ENCODE measurements around the gene NFKB1.
A peak's percentile ranks its signal among the peaks of the same experiment; 100 is the strongest.

NFKB1 gene

DNA sequence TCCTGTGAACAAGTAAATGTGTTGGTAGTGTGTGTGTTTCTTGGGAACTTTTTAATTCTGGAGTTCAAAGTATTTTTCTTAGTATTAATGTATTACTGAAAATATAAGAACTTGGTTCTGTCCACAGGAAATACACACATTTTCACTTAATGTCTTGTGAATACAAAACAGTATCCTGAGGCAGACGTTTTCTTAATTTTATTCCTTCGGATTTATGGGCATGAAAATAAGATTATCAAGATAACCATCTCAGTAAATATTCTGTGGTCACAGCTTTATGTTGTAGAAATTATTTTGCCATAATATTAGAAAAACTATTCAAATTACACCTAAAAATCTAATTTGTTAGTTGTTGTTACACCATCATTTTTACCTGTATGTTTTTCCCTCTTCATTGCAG is 29.8 kb downstream of the NFKB1 start:
- TF ChIP-seq CTCF (conservative IDR thresholded peaks at IDR 0.05; ENCODE audit: low read depth, low read length), result no peak
- no peak overlapping the region for H3K4me3 ChIP-seq (ENCODE audit: low read length)
- no peak for DNase-seq (ENCODE audit: low read depth)

DNA sequence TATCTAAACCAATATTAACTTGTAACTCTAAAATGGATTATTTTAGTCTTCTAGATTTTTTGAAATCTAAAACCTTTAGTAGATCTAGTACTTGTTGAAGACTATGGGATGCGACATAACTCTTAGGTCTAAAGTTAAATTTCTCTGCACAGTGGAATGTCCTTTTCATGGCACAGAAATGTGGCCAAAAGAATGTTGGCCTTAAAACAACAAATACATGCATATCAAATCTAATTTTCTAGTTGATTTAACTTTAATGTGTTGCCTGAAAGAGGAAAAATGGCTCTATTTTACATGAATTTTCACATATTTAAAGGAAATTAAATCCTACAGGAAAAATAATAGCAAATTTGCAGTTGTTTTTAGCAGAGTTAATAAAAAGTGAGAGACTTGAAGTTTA is 30.3 kb downstream of the NFKB1 start:
- H3K4me3 ChIP-seq (ENCODE audit: low read length), result no peak overlapping the region
- DNase-seq (ENCODE audit: low read depth), result no peak
- TF ChIP-seq CTCF (conservative IDR thresholded peaks at IDR 0.05; ENCODE audit: low read depth, low read length), result no peak

DNA sequence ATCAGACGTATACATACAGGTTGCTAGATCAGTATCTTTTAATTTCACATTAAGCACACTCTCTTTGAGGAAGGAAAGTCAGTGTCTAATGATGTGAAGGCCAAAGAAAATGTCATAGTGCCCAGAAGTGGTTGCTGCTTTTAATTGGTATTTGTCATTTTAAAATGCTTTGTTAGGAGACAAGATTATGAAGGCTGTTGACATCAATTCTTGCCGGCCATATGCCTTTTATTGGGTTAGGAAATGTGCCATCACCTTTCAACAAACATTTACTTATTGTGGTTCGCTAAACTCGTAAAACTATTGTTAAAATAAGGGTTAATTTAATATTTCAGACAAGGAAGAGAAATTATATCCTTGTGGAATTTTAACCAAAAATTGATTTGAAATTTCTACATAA is 32.2 kb downstream of the NFKB1 start:
- TF ChIP-seq CTCF (conservative IDR thresholded peaks at IDR 0.05; ENCODE audit: low read depth, low read length), result no peak
- no peak for DNase-seq (ENCODE audit: low read depth)
- no peak overlapping the region for H3K4me3 ChIP-seq (ENCODE audit: low read length)

- TF ChIP-seq CTCF (conservative IDR thresholded peaks at IDR 0.05; ENCODE audit: low read depth, low read length), result no peak
- H3K4me3 ChIP-seq (ENCODE audit: low read length), result no peak overlapping the region
- DNase-seq (ENCODE audit: low read depth), result no peak
These were observed 32.7 kb downstream of the NFKB1 start for GRCh38 chr4:102533904-102534303.

- no peak for DNase-seq (ENCODE audit: low read depth)
- TF ChIP-seq CTCF (conservative IDR thresholded peaks at IDR 0.05; ENCODE audit: low read depth, low read length), result no peak
- no peak overlapping the region for H3K4me3 ChIP-seq (ENCODE audit: low read length)
These were observed 33.7 kb downstream of the NFKB1 start for GRCh38 chr4:102534845-102535244.

- peak; percentile 24 for DNase-seq (ENCODE audit: low read depth)
- no peak for TF ChIP-seq CTCF (conservative IDR thresholded peaks at IDR 0.05; ENCODE audit: low read depth, low read length)
- H3K4me3 ChIP-seq (ENCODE audit: low read length), result no peak overlapping the region
These were observed 34.4 kb downstream of the NFKB1 start for GRCh38 chr4:102535398-102536082.

- TF ChIP-seq CTCF (conservative IDR thresholded peaks at IDR 0.05; ENCODE audit: low read depth, low read length), result no peak
- no peak overlapping the region for H3K4me3 ChIP-seq (ENCODE audit: low read length)
- DNase-seq (ENCODE audit: low read depth), result no peak
These were observed 35.6 kb downstream of the NFKB1 start for GRCh38 chr4:102536768-102537167.

Data from retinal pigment epithelial cell (primary cell).